Measurements from ENCODE around the gene GALNT6. TPM values are rescaled to one million over a fixed set of nuclear protein-coding genes. Genes with fewer than 3 reads are reported as not detected.
A peak's percentile ranks its signal among the peaks of the same experiment; 100 is the strongest.

Gene GALNT6
- total and polyA plus RNA-seq, 9 of the 15 experiments (the other 6 are each of a cell fraction or from before 2014, with no cell fraction given): 1.5 to 8.6 (median 5.1) TPM

DNA sequence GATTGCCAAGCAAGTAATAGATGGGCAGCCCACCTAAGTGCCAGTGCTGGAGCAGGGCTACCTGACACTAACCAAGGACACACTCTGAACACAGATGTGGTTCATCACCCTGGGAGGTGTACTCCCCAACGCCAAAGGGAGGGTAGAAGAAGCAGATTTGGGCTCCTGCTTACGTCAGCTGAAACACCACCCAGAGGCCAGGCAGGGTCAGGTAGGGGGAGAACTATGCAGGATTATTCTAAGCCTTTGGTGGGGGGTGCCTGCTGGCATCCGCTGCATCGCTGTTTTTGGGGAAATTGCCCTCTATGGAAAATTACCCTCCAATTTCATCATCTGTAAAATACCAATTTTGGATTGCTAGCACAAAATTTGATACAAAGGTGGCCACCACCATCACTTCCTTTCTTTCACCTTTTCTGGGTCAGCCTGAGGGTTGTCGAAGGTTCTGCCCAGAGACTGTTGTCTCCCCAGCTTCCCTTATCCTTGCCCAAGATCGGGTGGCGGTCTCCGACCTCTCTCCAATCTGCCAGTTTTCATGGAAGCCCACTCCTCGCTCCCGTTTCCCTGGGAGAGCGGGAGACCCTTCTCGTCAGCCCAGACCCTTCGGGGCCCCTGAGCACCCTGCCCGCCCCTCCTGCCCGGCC is 67.8 kb downstream of the GALNT6 start:
- no peaks in the 10 kb centered on the region for H4K20me1 ChIP-seq (replicated peaks; ENCODE audit: control insufficient read depth, insufficient read depth, low read length)
- H3K79me2 ChIP-seq (ENCODE audit: control insufficient read depth, insufficient read depth, low read length): no peaks in the 10 kb centered on the region
- H2AFZ ChIP-seq (ENCODE audit: low read depth, low read length): 0 out of 2 replicates have a peak overlapping the region, but pooled peaks have one; percentile 88
- in situ Hi-C loops (cut with MboI): no loop called here
- ChIA-PET POLR2A (interaction anchor here (0.6 kb wide), 1 partner anchor 30 kb away, joined by 5 read pairs; no protein-coding TSS in a partner anchor), CTCF (ENCODE audit: low intra/inter-chr PET ratio) (no interaction called here)
- no peaks in the 10 kb centered on the region for H3K9me1 ChIP-seq (ENCODE audit: control insufficient read depth, insufficient read depth, low read length)
- ATAC-seq (no peak), DNase-seq (ENCODE audit: extremely low read depth in 1 of 4, low spot score in 3 of 4) (no peak), FAIRE-seq (no peak)
- no peak overlapping the region for H3K4me2 ChIP-seq (ENCODE audit: insufficient read depth, low read length)
- intact Hi-C loops (cut with micrococcal nuclease): no loop called here
- no peak overlapping the region for H3K27ac ChIP-seq (ENCODE audit: extremely low read depth, low read depth, low read length)
- peaks cover 51 to 75% of the 10 kb centered on the region in 2 experiments for H3K4me1 ChIP-seq (replicated peaks in 1 of 2; ENCODE audit: control insufficient read depth in 2 of 2, insufficient read depth in 2 of 2, low read length in 2 of 2)
- no peaks in the 10 kb centered on the region for H3K27me3 ChIP-seq (ENCODE audit: control insufficient read depth in 2 of 2, insufficient read depth in 2 of 2, low read length in 2 of 2)
- BruUV-seq (replicated peaks): no TSS peak
- no peak overlapping the region for H3K9ac ChIP-seq (ENCODE audit: insufficient read depth in 1 of 2, low read depth in 2 of 2, low read length in 2 of 2)
- no peak for TF ChIP-seq ETV1 (tag; conservative IDR thresholded peaks at IDR 0.05; ENCODE audit: low read depth)
- TF ChIP-seq ZNF165 (CRISPR knock-in tag; IDR thresholded peaks at IDR 0.05; ENCODE audit: borderline replicate concordance): no peak
- TF ChIP-seq FOXK2 (conservative IDR thresholded peaks at IDR 0.05 in 1 of 2, IDR thresholded peaks at IDR 0.05 in 1 of 2; ENCODE audit: low read depth in 2 of 2): no peak
- no peak for TF ChIP-seq PTRF (tag; IDR thresholded peaks at IDR 0.05)
- TF ChIP-seq, protein P1, sequence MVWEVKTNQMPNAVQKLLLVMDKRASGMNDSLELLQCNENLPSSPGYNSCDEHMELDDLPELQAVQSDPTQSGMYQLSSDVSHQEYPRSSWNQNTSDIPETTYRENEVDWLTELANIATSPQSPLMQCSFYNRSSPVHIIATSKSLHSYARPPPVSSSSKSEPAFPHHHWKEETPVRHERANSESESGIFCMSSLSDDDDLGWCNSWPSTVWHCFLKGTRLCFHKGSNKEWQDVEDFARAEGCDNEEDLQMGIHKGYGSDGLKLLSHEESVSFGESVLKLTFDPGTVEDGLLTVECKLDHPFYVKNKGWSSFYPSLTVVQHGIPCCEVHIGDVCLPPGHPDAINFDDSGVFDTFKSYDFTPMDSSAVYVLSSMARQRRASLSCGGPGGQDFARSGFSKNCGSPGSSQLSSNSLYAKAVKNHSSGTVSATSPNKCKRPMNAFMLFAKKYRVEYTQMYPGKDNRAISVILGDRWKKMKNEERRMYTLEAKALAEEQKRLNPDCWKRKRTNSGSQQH (CRISPR knock-in tag; IDR thresholded peaks at IDR 0.05): no peak
- no peak for TF ChIP-seq TFAM (CRISPR knock-in tag; conservative IDR thresholded peaks at IDR 0.05)
- TF ChIP-seq CHD2 (IDR thresholded peaks at IDR 0.05; ENCODE audit: low read depth, low read length): no peak
- H3K4me3 ChIP-seq: no peak overlapping the region
- no peaks in the 10 kb centered on the region for H3K36me3 ChIP-seq (ENCODE audit: control insufficient read depth, insufficient read depth, low read length)
- H3K9me3 ChIP-seq (replicated peaks; ENCODE audit: control insufficient read depth, insufficient read depth, low read depth, low read length): no peaks in the 10 kb centered on the region
- WGBS (ENCODE audit: insufficient coverage, low coverage, missing lambda C conversion rate): 88% methylated on average over 11 of the region's 15 CpGs
